GM19372 (cell line): ENCODE measurements around the gene TEX19.
"Not testable (repeated sequence)": the region's sequence is repeated elsewhere in the genome, so short reads cannot be mapped to it uniquely, and the experiment has no call there.

Experiments used
- ATAC-seq: cut with Tn5 transposase; IDR thresholded peaks from one replicate; pipeline ENCODE4 v1.9.1; 2021; ENCODE audit warnings: mild to moderate bottlenecking, low read depth, moderate library complexity; ENCODE audit not compliant: unreplicated experiment

The TEX19 gene

DNA sequence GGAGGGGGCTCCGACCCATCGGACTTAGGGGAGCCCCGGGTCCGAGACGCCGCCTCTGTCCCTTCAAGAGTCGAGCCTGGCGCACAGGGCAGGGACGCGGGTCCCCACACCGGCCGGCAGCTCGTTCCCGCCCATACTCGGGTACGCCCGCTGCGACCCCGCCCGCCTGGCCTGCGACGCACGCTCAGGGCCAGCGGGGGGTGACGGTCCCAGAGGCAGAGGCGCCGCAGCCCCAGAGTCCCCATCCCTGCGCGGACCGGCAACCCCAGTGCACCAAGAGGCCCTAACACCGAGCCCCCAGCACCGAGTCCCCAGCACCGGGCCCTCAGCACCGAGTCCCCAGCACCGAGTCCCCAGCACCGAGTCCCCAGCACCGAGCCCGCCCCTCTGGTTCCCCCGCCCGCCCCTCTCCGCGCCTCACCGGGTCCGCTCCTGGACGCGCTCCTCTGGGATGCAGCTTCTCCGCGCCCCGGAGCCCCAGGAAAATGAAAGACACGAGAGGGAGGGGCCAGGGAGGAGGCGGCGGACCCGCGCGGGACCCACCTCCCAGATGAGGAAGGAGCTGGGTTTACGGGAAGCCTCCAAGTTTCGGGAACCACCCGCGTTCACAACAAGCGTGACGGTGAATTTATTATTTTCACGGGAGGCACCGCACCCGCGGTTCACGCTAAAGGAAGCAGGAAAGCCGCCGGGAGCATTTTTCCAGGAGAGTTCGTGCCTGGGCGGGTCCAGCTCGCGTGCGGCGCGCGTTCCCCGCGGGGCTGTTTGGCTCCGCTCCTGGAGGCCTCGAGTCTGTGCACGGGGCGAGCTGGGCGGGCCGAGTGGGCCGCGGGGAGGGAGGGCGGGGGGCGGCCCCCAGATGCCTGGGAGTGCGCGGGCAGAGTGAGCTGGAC lies 25.5 kb upstream of the TEX19 start, which contains the start of gene SECTM1:
Gene SECTM1, minus strand, starts transcription at position 488 of the 893 bp plus-strand sequence. CDS start 6,526 bp downstream, outside the sequence.
- no peak for ATAC-seq

DNA sequence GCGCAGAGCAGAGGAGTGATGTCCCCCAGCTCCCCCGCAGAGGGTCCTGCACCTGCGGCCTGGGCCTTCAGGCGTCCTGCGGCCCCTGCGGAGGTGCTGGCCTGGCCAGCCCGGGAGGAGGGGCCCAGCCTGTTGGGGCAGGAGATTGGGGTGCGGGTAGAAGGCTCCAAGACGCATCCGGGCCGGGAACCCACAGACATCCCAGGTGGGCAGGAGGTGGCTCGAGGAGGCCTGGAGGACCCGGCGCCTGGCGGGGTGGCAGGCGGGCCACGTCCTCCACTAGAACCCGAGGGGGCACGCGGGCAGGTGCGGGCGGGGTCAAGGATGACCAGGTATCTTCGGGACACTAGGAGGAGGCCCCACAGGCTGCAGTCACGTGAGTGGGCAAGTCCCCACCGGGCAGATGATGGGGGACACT lies 24.8 kb upstream of the TEX19 start:
- no peak for ATAC-seq

DNA sequence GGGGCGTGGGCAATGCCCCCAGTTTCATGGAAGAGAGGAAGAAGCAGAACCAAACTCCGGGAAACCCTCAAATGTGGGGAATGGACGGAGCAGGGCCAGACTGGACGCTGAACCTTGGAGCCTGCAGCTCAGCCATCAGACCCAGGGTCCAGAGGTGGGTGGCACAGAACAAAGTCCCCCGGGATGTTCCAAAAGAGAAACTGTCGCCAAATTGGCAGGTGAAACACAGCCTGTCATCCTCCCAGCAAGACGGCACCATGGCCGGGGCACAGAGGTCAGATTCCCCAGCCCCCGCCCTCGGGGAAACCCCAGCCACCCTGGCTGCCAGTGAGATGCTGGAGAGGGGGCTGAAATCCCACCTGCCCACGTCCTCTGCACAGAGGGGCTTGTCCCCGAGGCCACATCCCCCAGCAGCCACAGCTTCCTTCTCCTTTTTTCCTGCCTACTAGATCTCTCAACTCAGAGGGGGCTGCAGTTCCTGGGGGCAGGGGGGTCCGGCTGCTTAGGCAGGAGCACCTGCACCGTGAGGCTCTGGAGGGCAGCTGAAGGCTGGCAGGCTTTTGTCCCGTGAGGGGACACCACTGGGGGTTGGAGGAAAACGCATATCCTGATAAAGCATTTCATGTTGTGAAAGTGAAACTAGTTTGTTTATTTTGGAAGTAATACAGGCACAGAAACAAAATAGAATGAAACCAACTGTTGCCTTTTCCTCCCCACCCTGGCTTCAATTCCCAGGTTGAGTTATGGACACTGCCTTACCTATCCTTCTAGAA lies 24.2 kb upstream of the TEX19 start:
- ATAC-seq = no peak

DNA sequence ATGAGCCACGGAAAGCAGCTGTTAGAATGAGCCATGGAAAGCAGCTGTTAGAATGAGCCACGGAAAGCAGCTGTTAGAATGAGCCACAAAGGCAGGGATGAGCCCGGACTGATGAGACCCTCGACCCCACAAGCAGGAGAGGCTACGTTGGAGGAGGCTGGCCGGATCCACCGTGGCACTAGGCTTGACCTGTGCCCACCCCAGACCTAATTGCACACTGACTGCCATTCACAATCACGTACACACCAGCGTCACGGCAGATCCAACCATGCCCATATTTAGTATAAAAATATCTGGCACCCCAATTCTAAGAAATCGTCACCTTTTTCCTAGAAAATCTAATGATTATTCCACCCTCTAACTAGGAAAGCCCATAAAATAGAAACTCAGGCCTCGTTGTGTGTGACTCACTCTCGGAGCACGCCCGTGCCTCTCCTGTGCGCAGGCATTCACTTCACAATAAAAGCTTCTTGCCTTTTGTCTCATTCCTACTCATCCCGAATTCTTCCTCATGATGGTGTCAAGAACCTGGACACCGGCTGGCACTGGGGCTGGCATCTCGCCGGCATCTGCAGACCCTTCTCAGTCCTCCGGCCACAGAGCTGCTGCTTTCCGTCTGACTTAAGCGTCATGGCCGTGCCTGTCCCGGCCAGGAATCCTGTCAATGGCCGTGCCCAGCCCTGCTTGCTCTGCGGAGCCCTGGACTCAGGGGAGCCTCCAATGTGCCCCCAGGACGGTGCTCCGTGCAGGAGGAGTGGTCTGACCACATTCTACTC lies 20.0 kb upstream of the TEX19 start:
- no peak for ATAC-seq

DNA sequence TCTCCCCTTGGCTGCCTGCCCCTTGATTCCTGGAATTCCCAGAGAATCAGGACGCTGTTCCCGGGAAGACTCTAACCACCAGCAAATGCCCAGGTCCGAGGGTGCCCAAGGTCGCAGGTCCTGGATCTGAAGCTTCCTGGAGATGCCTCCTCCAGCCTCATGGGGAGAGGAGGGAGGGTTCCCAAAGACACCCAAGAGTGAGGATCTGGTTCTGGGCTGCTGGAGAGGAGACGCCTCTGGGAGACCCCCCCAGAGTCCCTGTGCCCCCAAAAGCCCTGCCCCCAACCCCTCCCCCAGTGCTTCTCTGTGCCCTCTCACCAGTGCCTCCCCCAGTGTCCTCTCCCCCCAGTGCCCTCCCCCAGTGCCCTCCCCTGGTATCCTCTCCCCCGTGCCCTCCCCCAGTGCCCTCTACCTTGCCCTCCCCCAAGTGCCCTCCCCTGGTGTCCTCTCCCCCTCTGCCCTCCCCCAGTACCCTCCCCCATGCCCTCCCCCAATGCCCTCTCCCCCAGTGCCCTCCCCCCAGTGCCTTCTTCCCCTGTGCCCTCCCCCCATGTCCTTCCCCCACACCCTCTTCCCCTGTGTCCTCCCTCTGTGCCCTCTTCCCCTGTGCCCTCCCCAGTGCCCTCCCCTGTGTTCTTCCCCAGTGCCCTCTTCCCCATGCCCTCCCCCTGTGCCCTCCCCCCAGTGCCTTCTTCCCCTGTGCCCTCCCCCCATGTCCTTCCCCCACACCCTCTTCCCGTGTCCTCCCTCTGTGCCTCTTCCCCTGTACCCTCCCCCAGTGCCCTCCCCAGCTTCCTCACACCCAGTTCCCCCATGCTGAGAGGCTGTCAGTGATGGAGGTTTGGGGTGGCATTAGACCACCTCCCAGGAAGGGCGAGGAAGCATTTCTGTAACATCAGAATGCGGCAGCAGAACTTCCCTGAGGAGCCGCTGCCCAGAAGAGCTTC lies 19.1 kb upstream of the TEX19 start:
- ATAC-seq = no peak

DNA sequence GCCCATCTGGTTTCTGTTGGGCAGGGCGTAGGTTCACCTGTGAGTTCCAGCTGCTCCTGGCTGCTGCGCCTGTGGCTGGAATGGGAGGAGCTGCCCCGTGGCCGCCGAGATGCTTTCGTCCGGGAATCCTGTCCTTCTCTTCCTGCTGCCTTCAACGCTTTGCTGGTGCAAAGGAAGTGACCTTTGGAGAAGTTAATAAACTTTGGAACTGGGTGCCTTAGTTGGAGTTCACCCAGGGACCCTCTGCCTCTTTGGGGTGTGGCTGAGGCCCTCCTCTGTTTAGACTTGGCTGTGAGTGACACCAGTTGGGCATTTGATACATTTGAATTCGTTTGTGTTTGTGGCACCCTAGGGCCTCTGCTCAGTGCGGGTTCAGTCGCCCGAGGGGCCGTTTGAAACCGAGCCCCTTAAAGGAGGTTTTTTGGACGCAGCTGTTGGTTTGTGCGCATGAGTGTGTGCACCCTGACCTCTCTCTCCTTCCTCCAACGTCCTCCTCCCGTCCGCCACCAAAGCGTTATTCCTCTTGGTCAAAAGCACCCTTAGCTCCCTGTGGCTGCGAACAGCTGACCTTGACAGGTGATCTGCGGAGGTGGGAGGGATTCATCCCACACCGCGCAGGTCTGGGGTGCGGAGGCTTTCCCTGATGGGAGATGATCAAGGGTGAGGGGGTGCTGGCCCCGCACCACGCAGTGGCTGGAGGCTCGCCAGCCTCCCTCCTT lies 16.5 kb upstream of the TEX19 start:
- no peak for ATAC-seq

DNA sequence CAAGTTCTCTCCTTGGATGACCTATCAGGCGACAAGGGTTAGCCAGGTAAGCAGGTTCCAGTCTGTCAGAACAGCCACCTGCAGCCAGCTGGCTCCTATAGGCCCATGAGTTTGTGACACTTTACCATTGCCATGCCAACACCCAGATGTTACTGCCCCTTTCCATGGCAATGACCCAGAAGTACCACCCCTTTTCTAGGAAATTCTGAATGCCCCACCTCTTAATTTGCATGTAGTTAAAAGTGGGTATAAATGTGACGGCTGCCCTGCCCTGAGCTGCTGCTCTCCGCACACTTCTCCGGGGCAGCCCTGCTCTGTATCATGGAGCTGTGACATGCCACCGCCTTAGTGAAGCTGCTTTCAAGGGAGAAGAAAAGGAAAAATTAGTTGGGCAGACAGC lies 15.5 kb upstream of the TEX19 start:
- no peak for ATAC-seq

DNA sequence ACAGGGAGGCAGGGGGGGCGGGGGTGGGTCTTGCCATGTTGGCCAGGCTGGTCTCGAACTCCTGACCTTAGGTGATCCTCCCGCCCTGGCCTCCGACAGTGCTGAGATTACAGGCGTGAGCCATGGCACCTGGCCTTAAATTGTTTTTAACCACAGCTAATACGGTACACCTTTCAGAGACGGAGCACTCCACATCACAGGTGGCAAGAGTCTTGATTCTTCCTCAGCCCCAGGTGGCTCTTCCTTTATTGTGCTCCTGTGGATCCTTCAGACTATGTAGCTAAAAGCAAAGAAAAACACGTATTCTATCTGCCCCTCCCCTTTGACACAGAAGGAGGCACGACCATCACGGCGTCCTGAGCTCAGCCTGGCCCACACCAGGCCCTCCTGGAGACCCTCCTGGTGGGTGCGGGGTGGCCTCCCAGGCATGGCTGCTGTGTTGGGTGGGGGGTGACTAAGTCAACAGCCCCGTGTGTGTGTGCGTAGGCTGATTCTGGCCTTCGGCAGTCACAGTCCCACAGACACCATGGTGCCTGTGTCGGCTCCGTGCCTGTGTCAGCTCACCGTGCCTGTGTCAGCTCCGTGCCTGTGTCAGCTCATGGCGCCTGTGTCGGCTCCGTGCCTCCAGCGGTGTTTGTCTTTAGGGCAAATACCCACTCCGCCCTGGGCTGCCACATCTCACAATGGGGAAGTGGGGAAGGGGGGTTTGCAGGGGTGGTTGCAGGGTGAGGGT lies 14.7 kb upstream of the TEX19 start:
- ATAC-seq = no peak

DNA sequence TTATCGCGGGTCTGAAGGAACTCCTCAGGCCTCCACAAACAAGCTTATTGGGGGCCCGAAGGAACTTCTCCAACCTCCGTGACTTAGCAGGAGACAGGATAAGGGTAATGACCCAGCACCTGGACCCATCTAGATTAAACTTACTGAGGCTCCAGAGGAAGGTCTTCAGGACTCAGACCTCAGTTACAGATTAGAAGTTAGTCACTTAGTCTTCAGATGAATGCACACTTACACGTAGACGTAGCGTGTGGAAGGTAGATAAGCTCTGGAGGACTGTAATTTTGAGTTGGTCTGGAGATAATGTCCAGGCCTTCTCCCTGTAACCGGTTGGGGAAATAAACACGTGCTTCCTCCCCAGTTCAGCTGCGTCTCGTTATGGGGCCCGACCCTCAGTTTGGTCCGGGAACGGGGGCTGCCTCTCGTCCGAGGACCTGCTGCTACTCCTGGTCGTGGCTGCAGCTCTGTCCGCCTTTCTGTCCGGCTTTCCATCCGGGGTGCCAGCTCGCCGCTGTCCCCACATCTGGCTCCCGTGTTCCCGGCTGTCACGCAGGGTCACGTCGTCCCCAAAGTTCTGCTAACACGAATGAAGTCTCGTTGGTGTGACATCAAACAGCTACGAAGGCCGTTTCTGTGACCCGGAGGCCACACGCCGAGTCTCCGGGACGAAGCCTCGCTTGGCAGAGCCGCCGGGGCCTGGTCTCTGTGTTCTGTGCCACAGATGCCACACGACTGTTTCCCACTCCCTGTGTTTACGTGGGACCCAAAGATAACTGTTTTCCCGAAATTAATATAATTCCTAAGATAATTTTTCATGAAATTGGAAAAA lies 13.7 kb upstream of the TEX19 start:
- no peak for ATAC-seq

DNA sequence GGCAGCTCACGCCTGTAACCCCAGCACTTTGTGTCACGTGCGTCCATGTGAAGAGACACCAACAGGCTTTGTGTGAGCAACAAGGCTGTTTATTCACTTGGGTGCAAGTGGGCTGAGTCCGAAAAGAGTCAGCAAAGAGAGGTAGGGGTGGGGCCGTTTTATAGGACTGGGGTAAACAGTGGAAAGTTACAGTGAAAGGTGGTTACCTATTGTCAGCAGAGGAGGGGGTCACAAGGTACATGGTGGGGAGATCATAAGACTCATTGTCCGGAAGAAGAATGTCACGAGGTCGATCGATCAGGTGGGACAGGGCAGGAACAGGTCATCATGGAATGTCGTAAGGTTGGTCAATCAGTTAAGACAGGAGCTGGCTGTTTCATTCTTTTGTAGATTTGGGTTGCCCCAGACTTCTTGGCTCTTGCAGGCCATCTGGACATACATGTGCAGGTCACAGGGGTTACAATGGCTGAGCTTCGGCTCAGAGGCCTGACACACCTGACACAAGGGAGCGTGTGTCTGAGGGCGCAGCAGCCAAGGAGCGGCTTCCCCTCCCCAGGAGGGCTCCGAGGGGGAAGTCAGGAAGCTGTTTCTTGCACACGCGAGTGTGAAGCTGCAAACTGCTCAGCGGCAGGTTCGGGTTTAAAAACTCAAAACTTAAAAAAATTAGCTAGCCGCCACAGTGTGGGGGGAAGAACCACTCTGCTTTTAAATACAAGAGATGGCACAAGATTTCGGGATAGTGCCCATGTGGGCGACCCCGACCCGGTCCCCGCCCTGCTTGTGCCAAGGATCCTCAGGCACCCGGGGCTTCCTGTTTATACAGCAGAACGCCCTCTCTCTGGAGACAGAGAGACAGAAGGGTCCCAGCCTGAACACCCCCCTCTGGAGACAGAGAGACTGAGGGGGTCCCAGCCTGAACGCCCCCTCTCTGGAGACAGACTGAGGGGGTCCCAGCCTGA lies 12.4 kb upstream of the TEX19 start:
- no peak for ATAC-seq

DNA sequence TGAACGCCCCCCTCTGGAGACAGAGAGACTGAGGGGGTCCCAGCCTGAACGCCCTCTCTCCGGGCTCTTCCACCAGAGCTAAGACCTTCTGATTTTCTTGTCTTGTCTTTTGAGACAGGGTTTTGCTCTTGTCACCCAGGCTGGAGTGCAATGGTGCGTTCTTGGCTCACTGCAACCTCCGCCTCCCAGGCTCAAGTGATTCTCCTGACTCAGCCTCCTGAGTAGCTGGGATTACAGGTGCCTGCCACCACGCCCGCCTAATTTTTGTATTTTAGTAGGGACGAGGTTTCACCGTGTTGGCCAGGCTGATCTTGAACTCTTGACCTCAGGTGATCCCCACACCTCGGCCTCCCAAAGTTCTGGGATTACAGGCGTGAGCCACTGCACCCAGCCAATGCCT lies 11.1 kb upstream of the TEX19 start:
- ATAC-seq = not testable (repeated sequence)

DNA sequence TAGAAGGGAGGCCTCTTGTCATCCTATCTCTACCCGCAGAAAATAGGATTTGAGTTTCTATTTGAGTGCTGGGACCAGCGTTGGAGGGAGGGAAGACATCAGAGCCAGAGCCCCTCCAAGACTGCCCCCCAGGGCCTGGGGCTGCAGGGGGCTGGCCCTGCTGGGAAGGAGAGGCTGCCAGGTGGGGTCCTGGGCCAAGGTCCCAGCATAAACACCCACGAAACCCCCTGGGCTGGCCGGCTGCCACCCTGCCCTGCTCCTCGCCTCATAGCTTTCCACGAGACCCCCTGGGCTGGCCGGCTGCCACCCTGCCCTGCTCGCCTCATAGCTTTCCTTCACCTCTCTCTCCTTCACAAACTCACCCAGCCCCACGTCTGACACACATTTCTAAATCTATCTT lies 10.6 kb upstream of the TEX19 start:
- ATAC-seq = no peak

DNA sequence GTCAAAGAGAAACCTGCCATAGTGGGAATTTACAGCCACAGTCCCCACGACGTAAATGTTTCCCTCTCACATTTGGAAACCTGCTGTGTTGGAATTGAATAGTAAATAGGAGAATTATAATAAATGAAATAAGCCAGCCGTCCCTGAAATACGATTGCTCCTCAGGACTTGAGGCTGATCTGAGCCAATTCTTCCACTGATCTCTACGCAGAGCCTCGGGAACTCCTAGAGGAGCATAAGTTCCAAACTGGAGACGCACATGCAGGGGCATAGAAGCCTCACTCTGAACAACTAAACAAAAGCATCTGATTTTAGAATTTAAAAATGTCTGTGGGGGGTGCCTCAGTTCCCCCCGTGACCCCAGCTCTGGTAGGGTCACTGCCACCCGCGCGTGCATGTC lies 10.2 kb upstream of the TEX19 start:
- ATAC-seq = no peak

DNA sequence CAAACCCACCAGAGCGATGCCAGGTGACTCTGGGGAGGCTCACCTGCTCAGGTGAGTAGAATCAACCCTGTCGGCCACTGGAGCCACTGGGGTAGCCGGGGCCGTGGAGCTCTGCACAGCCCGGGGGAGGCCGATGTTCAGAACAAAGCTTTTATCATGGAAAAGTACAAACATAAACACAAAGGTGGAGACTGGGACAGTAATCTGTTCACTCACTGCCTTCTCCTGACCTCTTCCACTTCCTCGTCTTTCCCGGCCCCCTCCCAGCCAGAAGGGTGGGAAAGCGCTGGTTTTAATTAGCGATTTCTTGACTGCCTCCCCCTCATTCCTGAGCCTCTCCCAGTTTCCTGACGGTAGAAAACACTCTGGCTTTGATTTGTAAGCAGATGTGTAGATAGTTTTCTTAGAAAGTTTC lies 9.8 kb upstream of the TEX19 start:
- no peak for ATAC-seq

DNA sequence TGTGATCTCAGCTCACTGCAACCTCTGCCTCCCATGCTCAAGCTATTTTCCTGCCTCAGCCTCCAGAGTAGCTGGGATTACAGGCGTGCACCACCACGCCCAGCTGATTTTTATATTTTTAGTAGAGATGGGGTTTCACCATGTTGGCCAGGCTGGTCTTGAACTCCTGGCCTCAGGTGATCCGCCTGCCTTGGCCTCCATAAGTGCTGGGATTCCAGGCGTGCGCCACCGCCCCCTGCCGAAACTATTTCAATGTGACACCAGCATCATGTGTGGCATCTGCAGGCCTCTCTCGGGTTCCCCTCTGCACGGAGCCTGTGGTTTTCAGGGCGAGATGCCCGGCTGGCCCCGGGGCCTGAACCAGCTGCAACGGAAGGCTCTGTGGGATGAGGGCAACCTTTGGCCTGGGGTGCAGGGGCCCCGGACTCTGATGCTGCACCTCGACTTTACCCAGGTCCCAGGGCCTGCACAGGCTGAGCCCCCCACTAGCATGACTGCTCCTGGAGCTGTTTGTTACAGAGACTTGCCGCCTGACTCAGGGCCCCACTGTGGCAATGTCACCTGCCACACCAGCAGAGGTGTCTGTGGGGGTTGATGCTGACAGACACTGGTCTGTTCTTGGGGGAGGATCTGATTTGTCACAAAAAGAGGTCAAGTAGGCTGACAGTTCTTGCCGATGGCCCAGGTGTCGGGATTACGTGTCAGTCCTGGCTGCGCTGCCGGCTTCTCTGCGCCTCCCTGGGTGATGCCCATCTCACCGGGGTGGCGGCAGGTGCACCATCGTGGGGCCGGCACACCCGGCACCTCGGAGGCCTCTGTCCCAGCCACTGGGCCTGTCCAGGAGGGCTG lies 8.6 kb upstream of the TEX19 start:
- ATAC-seq = no peak
